Epithelial cell of esophagus (primary cell): ENCODE data around the gene TTLL4.

Source experiments
- DNase-seq: peaks from one replicate; pipeline ENCODE4 v3.0.0; 2010; ENCODE audit warnings: low read depth
- H3K4me3 ChIP-seq: 2 replicates; pipeline ENCODE4 v1.5.1; 2011; ENCODE audit warnings: mild to moderate bottlenecking, low read length, control low read depth
- CTCF ChIP-seq: IDR thresholded peaks from 2 replicates; pipeline ENCODE4 v1.5.1; 2011; ENCODE audit warnings: low read depth, mild to moderate bottlenecking, low read length, control low read depth, inconsistent platforms; ENCODE audit not compliant: insufficient read depth; ENCODE audit errors: missing control alignments

The TTLL4 gene

GRCh38 chr2:218782528-218782844, 71.9 kb downstream of the TTLL4 start:
- TF ChIP-seq CTCF = no peak
- H3K4me3 ChIP-seq = no peak overlapping the region
- DNase-seq = no peak

GRCh38 chr2:218783688-218784087, 73.1 kb downstream of the TTLL4 start:
- no peak for TF ChIP-seq CTCF
- no peak for DNase-seq
- no peak overlapping the region for H3K4me3 ChIP-seq

GRCh38 chr2:218785103-218785502, 74.5 kb downstream of the TTLL4 start:
- H3K4me3 ChIP-seq = no peak overlapping the region
- peak; percentile 27 for DNase-seq
- no peak for TF ChIP-seq CTCF

- no peak for DNase-seq
- no peak for TF ChIP-seq CTCF
- no peak overlapping the region for H3K4me3 ChIP-seq
Observed at GRCh38 chr2:218786133-218786532, 75.5 kb downstream of the TTLL4 start.

GRCh38 chr2:218788529-218789255, 78.1 kb downstream of the TTLL4 start:
- DNase-seq = peak; percentile 23
- no peak overlapping the region for H3K4me3 ChIP-seq
- TF ChIP-seq CTCF = no peak

GRCh38 chr2:218792433-218792832, 81.8 kb downstream of the TTLL4 start:
- H3K4me3 ChIP-seq = no peak overlapping the region
- no peak for DNase-seq
- TF ChIP-seq CTCF = no peak

- no peak for DNase-seq
- H3K4me3 ChIP-seq = no peak overlapping the region
- no peak for TF ChIP-seq CTCF
Observed at GRCh38 chr2:218796691-218797090, 86.1 kb downstream of the TTLL4 start.
